A673 (cell line): ENCODE data around the gene NT5C2. TPM values are rescaled to one million over a fixed set of nuclear protein-coding genes. Genes with fewer than 3 reads are reported as not detected.

Experiments
- BruUV-seq: library from RNA; stranded (reverse); fragments of 400-500 nt; replicated peaks from 2 replicates; lab custom pipeline; 2021; lab: Mats Ljungman, UMichigan
- CTCF ChIA-PET: fragments of 300-600 bp; sonication (Branson Sonifier 250); formaldehyde crosslinking; loops from one replicate; lab custom pipeline; 2022; ENCODE audit warnings: antibody characterized with exemption; lab: Charles Lee
- POLR2A ChIA-PET: fragments of 300-600 bp; sonication (Branson Sonifier 250); formaldehyde crosslinking; loops from one replicate; lab custom pipeline; 2022; ENCODE audit warnings: antibody characterized with exemption; ENCODE audit not compliant: low non-redundant PET; lab: Charles Lee
- DNase-seq: peaks from one replicate; pipeline ENCODE4 v3.0.0-alpha.2; 2015; ENCODE audit warnings: low spot score
- H3K27ac ChIP-seq: fragments of 200-600 bp; sonication (generic); 2 replicates; pipeline ENCODE4 v1.5.1; 2016; ENCODE audit warnings: mixed run types, low read depth, mild to moderate bottlenecking, mixed read lengths, antibody characterized with exemption, low read length; ENCODE audit not compliant: poor library complexity, severe bottlenecking
- H3K27me3 ChIP-seq: fragments of 200-600 bp; sonication (generic); replicated peaks from 2 replicates; pipeline ENCODE4 v1.6.1; 2017; ENCODE audit warnings: mixed run types, low read depth, mild to moderate bottlenecking, mixed read lengths, antibody characterized with exemption, low read length; ENCODE audit not compliant: insufficient read depth, poor library complexity
- H3K36me3 ChIP-seq: fragments of 200-600 bp; sonication (generic); 2 replicates; pipeline ENCODE4 v1.6.1; 2016; ENCODE audit warnings: mixed run types, mild to moderate bottlenecking, mixed read lengths, antibody characterized with exemption, low read length; ENCODE audit not compliant: insufficient read depth, poor library complexity, severe bottlenecking
- H3K4me1 ChIP-seq: fragments of 200-600 bp; sonication (generic); 2 replicates; pipeline ENCODE4 v1.6.1; 2017; ENCODE audit warnings: mixed run types, mild to moderate bottlenecking, mixed read lengths, antibody characterized with exemption, low read length; ENCODE audit not compliant: insufficient read depth, poor library complexity, severe bottlenecking
- H3K4me3 ChIP-seq: fragments of 200-600 bp; sonication (generic); 2 replicates; pipeline ENCODE4 v1.5.1; 2016; ENCODE audit warnings: low read depth, mixed run types, mild to moderate bottlenecking, mixed read lengths, low read length; ENCODE audit not compliant: poor library complexity, severe bottlenecking
- H3K9me3 ChIP-seq: fragments of 200-600 bp; sonication (generic); 2 replicates; pipeline ENCODE4 v1.6.1; 2016; ENCODE audit warnings: mixed run types, low read depth, mild to moderate bottlenecking, mixed read lengths, antibody characterized with exemption, low read length; ENCODE audit not compliant: poor library complexity, severe bottlenecking
- CTCF ChIP-seq: fragments of 300-800, 200-600 bp; sonication (generic); conservative IDR thresholded peaks from 2 replicates; pipeline ENCODE4 v1.5.1; 2017; ENCODE audit warnings: low read depth, mild to moderate bottlenecking, antibody characterized with exemption, low read length, moderate library complexity, mixed read lengths
- EZH2 ChIP-seq: fragments of 200-600 bp; sonication (generic); IDR thresholded peaks from 2 replicates; pipeline ENCODE4 v1.6.1; 2017; ENCODE audit warnings: borderline replicate concordance, low read depth, mild to moderate bottlenecking, mixed read lengths, antibody characterized with exemption, low read length; ENCODE audit not compliant: poor library complexity, severe bottlenecking
- intact Hi-C: fragments of 100-400 bp; cut with micrococcal nuclease; formaldehyde crosslinking; loops from one replicate; pipeline ENCODE4 v1.10.0; 2022; ENCODE audit not compliant: unreplicated experiment
- total RNA-seq: library from RNA; stranded (reverse); gene quantifications from 2 replicates; pipeline ENCODE4 v1.2.3, GENCODE V29; 2021

NT5C2 gene
- total RNA-seq, 1 experiment from 2014 or later = 61.8 TPM

- H3K4me3 ChIP-seq = no peak overlapping the region
These were observed 65.8 kb downstream of the NT5C2 start for GRCh38 chr10:103127241-103127640.

GRCh38 chr10:103125323-103126267 lies 67.5 kb downstream of the NT5C2 start:
- H3K9me3 ChIP-seq = no peaks in the 10 kb centered on the region
- no peaks in the 10 kb centered on the region for H3K27me3 ChIP-seq
- H3K4me3 ChIP-seq = no peak overlapping the region
- TF ChIP-seq CTCF = no peak
- no peak for TF ChIP-seq EZH2
- no TSS peak for BruUV-seq
- H3K36me3 ChIP-seq = no peaks in the 10 kb centered on the region
- ChIA-PET CTCF (no interaction called here), POLR2A (no interaction called here)
- peaks cover 14% of the 10 kb centered on the region for H3K4me1 ChIP-seq
- no peak overlapping the region for H3K27ac ChIP-seq
- no peak for DNase-seq
- intact Hi-C loops = no loop called here

More at GRCh38 chr10:103127241-103127640, 65.8 kb downstream of the NT5C2 start:
- POLR2A ChIA-PET = no interaction called here
- H3K4me1 ChIP-seq = peaks cover 14% of the 10 kb centered on the region
- peak overlapping the region; percentile 30 for H3K27ac ChIP-seq
- H3K36me3 ChIP-seq = no peaks in the 10 kb centered on the region
- no peak for TF ChIP-seq EZH2
- no peak for TF ChIP-seq CTCF
- no peaks in the 10 kb centered on the region for H3K9me3 ChIP-seq
- no TSS peak for BruUV-seq
- peak; percentile 50 for DNase-seq
- intact Hi-C loops = no loop called here
- H3K27me3 ChIP-seq = no peaks in the 10 kb centered on the region
- CTCF ChIA-PET = no interaction called here

- Histone ChIP-seq H3K4me3 (no peak overlapping the region), H3K9me3 (no peaks in the 10 kb centered on the region), H3K4me1 (peaks cover 14% of the 10 kb centered on the region), H3K27me3 (no peaks in the 10 kb centered on the region), H3K27ac (no peak overlapping the region), H3K36me3 (no peaks in the 10 kb centered on the region)
- ChIA-PET POLR2A (no interaction called here), CTCF (no interaction called here)
- no TSS peak for BruUV-seq
- no peak for DNase-seq
- intact Hi-C loops = no loop called here
- TF ChIP-seq EZH2 (no peak), CTCF (no peak)
These were observed 68.5 kb downstream of the NT5C2 start for GRCh38 chr10:103124420-103125096.
